Measurements from ENCODE around the gene RIOK1.
"Not testable (repeated sequence)": the region's sequence is repeated elsewhere in the genome, so short reads cannot be mapped to it uniquely, and the experiment has no call there.

Gene RIOK1

DNA sequence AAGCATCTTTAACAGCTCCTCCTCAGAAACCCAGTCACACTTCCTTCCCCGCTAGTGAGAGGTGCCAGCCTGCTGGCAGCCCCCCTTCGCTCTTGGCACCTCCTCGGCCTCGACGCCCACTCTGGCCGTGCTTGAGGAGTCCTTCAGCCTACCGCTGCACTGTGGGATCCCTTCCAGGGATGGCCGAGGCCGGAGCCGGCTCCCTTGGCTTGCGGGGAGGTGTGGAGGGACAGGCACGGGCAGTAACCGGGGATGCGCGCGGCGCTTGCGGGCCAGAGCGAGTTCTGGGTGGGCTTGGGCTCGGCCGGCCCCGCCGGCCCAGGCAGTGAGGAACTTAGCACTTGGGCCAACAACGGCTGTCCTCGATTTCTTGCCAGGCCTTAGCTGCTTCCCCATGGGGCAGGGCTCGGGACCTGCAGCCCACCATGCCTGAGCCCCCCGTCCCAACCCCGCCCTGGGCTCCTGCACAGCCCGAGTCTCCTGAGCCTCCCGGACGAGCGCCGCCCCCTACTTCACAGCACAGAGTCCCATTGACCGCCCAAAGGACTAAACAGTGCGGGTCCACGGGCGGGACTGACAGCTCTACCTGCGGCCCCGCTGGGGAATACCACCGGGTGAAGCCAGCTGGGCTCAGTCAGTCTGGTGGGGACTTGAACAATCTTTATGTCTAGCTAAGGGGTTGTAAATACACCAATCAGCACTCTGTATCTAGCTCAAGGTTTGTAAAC lies 51.6 kb downstream of the RIOK1 start:
- no peak for DNase-seq (ENCODE audit: low read depth in 3 of 3)

DNA sequence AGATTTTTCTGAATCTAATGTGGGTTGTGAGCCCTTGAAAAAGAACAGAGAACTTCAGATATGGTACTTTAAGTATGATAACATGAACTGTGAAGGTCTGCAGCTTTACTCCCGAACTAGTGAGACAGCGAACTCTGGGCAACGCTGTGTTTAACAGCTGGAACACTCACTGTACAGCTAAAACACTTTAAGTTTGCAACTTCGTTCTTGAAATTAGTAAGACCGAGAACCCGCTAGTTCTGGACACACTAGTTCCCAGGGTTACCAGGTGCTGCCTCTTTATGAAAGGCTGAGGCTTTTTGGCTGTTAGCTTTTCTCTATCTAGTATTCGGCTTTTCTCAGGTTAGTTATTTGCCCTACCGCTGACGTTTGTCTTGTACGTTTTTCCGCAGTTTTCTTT lies 52.9 kb downstream of the RIOK1 start:
- no peak for DNase-seq (ENCODE audit: low read depth in 3 of 3)

DNA sequence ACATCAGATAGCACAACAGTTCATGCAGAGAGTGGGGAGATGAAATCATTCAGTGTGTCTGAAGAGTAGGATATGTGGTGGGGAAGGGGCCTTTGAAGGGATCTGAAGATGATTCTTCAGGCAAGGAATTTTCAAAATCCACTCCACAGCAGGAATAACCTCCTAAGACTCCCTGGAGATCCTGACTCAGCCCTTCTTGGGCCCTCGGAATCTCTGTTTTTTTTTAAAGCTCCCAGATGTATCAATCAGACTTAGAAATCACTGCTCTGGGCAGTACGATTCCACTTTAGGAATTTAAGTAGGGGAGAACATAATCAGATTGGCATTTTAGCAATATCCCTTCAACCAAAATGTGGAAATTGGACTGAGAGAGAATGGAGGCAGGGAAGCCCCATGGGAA lies 55.5 kb downstream of the RIOK1 start:
- no peak for DNase-seq (ENCODE audit: low read depth in 3 of 3)

DNA sequence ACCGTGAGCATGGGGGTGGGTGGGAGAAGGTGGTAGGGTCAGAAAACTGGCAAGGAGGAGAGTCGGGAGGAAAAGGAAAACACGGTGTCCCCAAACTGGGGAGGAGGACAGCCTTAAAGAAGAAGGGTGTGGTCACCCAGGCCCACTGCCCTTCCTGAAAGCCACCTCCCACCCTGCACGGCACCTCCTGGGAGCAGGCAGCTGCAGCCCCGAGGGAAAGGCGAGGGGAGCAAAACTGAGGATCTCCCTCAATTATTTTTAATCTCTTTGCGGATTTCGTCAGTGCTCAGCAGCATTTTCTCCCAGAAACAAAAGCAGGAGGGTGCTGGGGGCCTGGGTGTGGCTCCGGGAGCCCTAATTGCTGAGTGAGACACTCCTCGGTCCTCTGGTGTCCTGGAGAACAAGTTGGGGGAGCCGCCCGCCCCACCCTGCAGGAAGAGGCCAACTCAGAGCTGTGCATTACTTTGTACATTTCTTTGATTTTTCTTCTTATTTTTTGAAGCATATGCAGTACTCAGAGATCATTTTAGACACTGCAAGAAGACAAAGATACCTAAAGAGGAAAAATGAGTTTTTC lies 56.4 kb downstream of the RIOK1 start:
- DNase-seq (ENCODE audit: low read depth in 3 of 3), result no peak

DNA sequence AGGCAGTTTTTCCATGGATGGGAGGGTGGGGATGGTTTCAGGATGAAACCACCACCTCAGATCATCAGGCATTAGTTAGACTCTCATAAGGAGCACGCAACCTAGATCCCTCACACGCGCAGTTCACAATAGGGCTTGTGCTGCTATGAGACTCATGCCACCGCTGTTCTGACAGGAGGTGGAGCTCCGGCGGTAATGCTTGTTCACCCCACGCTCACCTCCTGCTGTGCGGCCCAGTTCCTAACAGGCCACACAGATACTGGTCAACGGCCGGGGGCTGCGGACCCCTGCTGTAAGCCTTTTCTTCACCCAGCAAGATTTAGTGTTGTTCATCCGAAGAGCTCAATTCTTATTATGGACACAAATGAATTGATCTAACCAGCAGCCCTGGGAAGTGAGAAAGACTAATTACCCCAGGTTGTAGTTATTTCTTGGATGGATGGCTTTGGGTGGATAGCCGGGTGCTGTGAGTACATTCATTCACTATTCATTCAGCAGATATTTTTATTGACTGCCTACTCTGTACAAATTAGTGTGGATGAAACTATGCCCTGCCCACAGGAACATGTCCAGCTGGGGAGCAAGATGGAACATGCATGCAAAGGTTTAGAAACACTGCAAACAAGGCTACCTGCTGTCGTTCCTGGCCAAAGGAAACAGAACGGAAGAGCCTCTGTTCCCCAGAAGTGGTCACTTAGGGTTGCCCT lies 57.2 kb downstream of the RIOK1 start:
- no peak for DNase-seq (ENCODE audit: low read depth in 3 of 3)

DNA sequence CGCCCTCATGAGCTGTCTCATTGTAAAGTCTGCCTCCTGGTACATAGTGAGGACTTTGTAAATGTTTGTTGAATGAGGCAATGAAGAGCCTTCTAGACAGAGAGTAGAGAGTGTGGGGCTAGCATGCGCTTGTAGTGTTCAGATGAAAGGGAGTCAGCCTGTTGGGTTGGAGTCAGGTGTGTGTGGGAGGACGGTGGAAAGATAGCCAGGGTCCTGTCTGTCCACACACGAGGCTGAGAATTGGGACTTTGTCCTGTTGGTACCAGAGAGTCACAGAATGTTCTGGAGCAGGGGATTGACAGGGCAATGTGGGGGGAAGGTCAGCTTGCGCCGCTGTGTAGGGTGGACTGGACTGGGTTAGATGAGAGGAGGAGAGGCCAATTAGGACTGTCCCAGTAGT lies 58.6 kb downstream of the RIOK1 start:
- no peak for DNase-seq (ENCODE audit: low read depth in 3 of 3)

DNA sequence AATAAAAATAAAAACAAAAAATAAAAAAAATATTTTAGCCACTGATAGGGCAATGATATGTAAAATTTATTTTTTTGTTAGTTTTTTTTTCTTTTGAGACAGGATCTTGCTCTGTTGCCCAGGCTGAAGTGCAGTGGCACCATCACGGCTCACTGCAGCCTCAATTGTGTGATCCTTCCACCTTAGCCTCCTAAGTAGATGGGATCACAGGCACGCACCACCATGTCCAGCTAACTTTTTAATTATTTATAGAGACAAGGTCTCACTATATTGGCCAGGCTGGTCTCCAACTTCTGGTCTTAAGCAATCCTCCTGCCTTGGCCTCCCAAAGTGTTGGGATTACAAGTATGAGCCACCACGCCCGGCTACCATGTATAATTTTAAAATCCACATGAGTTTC lies 59.4 kb downstream of the RIOK1 start:
- no peak for DNase-seq (ENCODE audit: low read depth in 3 of 3)

DNA sequence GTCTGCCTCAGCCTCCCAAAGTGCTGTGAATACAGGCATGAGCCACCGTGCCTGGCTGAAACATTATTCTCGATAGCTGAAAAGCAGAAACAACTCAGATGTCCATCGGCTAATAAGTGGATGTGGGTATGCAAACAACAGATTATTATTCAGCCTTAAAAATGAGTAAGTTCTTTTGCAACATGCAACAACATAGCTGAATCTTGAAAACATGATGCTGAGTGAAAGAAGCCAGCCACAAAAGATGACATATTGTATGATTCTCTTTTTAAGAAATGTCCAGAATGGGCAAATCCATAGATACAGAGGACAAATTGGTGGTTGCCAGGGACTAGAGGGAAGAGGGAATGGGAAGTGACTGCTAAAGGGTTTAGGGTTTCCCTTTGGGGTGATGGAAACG lies 61.7 kb downstream of the RIOK1 start:
- no peak for DNase-seq (ENCODE audit: low read depth in 3 of 3)

DNA sequence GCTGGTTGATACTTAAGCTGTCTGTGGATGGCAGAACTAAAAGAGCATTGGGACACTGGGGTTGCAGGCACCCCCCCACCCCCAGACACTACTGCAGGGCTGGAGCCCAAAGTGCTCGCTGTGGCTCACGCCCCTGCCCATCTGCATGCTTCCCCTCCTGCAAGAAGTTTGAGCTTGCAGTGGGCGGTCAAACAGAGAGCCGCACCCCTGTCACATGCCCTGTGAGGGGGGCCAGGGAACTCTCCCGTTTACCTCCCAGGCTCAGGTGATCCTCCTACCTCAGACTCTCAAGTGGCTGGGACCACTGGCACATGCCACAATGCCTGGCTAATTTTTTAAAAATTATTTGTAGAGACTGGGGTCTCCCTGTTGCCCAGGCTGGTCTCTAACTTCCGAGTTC lies 63.3 kb downstream of the RIOK1 start:
- DNase-seq (ENCODE audit: low read depth in 3 of 3), result no peak

DNA sequence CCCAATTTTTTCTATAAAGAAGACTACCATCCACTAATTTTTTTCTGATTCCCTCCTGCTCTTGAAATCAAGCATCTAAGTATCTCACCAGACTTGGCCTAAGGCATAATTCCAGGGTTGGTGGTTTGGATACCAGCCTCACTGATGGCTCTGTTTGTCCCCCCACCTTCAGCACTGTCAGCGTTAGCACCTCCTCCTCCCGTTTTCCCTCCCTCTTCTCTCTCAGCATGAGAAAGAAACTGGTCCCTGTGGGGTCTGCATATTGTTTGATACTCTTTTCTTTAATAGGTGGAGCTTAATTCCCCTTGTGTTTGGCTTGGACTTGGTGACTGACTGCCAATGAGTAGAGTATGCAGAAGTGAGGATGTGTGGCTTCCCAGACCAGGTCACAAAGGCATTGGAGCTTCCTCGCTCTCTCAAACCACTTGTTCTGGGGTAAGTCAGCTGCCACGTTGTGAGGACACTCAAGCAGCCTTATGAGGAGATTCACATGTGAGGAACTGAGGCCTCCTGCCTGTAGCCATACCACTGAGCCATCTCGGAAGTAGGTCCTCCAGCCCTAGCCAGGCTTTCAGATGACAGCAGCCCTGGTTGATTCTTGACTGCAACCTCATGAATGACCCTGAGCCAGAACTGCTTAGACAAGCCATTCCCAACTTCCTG lies 65.2 kb downstream of the RIOK1 start:
- DNase-seq (ENCODE audit: low read depth in 3 of 3), result no peak

DNA sequence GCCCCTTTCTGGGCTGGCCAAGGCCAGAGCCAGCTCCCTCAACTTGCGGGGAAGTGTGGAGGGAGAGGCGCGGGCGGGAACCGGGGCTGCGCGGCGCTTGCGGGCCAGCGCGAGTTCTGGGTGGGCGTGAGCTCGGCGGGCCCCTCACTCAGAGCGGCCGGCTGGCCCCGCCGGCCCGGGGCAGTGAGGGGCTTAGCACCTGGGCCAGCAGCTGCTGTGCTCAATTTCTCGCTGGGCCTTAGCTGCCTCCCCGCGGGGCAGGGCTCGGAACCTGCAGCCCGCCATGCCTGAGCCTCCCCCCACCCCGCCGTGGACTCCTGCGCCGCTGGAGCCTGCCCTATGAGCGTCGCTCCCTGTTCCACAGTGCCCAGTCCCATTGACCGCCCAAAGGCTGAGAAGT lies 66.7 kb downstream of the RIOK1 start:
- not testable (repeated sequence) for DNase-seq (ENCODE audit: low read depth in 3 of 3)

DNA sequence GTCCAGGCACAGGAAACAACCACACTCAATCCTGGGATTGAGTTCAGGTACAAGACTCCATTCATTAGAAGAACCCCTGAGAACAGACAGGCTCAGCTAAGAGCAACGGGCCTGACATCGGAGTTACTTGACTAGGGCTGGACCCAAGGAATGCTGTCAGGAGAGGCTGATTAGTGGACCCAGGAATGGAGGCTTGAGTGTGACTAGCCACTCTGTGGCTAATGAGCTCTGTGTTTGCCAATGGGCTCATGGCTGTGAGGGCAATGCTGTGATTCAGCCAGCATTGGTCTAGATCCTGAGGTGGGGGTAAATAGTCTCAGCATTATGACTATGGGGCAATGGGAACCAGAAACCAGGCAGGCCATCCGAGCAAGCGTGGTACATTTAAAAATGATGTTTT lies 71.8 kb downstream of the RIOK1 start:
- DNase-seq (ENCODE audit: low read depth in 3 of 3), result no peak

DNA sequence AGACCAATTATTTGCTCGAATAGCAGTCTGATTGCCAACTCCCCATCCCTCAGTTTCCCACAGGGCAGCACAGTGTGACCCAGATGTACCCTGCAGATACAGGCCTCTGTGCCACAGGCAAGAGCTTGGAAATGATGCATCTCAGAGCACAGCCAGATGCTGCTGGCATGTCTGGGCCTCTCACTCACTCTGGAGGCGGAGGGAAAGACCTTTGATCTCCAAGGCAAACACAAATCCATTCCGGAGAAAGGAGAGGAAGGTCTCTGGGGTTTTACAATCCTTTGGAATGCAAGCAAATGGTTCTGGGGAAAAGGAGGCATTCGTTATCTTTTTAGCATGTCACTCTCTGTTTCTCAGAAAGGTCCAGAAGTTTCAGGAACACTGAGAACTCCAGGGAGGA lies 74.2 kb downstream of the RIOK1 start:
- no peak for DNase-seq (ENCODE audit: low read depth in 3 of 3)

DNA sequence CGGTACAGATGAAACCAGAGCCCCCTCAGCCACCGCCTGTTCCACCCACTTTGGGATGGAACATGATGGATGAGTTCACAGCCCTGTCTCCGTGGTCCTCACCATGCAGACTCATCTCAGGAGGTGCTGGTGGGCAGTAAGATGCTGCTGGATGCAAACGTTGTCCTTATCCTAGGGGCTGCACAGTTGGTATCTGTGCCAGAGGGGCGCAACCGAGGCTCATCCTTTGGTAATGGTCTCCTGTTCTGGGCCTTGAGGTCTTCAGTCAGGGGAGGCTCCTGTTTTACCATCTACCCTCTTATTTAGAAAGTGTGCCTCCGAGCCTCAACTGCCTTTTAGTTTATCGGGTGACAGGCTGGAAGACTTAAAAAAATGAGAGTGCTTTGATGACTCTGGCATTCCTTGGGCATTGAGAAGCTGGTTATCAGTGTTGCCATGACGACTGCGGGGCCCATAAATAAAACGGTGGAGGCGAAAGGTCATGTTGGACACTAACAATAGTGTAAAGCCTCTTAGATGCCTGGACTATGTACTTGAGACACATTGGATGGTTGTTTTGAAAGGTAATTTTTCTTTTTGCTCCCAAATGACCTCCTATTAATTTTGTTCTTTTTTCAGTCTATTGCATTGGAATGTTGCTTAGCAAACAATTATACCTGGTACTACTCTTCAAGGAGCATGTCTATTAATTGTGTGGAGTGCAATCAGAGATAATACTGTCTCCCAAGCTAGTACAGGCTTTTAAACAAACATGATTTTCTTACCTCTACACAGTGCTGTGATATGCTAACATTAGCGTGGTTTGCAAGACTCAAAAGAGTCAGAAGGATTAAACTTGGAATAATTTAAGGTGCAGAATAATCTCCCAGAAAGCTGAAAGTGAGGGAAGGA lies 77.6 kb downstream of the RIOK1 start:
- no peak for DNase-seq (ENCODE audit: low read depth in 3 of 3)

All from stimulated activated CD4-positive, alpha-beta T cell treated with anti-CD3 and anti-CD28 coated beads, TNF-alpha, amount 100 ng/mL, for 4 hours (primary cell).